ENCODE measurements around the gene MPHOSPH8.

MPHOSPH8 gene, protein sequence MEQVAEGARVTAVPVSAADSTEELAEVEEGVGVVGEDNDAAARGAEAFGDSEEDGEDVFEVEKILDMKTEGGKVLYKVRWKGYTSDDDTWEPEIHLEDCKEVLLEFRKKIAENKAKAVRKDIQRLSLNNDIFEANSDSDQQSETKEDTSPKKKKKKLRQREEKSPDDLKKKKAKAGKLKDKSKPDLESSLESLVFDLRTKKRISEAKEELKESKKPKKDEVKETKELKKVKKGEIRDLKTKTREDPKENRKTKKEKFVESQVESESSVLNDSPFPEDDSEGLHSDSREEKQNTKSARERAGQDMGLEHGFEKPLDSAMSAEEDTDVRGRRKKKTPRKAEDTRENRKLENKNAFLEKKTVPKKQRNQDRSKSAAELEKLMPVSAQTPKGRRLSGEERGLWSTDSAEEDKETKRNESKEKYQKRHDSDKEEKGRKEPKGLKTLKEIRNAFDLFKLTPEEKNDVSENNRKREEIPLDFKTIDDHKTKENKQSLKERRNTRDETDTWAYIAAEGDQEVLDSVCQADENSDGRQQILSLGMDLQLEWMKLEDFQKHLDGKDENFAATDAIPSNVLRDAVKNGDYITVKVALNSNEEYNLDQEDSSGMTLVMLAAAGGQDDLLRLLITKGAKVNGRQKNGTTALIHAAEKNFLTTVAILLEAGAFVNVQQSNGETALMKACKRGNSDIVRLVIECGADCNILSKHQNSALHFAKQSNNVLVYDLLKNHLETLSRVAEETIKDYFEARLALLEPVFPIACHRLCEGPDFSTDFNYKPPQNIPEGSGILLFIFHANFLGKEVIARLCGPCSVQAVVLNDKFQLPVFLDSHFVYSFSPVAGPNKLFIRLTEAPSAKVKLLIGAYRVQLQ

DNA sequence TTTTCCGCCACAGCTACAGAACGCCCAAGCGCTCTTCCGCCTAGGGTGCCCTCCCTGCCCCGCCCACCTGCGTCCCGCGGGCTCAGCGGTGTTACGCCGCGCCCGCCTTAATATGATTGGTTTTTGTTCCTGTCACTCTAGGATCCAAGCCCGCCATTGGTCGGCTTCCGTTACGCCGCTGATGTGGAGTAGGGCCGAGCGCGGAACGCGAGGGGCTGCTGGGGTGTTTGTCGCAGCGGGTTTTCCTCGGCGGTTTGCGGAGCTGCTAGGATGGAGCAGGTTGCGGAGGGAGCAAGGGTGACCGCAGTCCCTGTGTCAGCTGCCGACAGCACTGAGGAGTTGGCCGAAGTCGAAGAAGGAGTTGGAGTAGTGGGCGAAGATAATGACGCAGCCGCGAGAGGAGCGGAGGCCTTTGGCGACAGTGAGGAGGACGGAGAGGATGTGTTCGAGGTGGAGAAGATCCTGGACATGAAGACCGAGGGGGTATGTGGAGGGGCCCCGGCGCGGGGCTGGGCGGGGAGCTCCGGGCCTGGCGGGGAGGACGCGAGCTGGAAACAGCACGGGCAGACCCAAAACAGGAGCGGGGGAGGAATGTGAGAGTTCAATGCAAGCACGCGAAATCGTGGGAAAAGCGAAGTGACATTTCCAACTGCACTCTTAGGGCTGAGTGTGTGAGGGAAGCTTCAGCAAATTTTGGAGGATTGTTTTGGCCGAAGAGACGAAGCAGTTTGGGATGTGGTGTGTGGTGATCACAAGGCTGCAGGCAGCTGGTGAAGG, at the start of gene MPHOSPH8:
TSS of gene MPHOSPH8 (plus strand) at position 181 of the 777 bp plus-strand sequence. CDS start at position 271, 90 bp downstream.
- DNase-seq = peak; percentile 95

DNA sequence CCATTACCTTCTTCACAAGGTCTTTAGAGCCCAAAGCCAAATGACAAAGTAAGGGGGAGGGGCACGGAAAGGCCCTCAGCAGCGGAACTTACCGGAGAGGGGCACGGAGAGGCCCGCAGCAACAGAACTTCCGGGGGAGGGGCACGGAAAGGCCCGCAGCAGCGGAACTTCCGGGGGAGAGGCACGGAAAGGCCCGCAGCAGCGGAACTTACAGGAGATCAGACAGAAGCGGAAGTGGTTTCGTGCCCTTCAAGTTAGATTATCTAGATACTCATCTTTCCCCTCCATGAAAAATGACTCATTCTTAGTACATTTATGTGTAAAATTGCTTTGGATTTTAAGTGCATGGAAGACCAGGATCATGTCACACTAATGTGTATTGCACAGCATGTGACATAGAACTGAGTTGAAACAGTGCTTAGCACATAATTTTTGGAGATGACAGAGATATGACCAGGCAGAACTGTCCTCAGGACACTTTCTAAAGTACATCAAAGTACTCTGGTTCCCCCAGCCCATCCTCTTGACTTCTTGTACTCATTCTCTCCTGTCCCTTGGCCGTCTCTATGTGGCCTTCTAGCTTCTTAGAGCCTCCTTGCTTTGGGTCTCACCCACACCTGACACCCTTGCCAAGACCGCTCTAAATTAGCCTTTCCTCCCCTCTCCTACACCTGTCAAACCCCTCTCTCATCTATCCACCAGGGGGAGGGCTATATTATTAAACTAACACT, 46.4 kb upstream of the MPHOSPH8 start:
- peak; percentile 83 for DNase-seq

DNA sequence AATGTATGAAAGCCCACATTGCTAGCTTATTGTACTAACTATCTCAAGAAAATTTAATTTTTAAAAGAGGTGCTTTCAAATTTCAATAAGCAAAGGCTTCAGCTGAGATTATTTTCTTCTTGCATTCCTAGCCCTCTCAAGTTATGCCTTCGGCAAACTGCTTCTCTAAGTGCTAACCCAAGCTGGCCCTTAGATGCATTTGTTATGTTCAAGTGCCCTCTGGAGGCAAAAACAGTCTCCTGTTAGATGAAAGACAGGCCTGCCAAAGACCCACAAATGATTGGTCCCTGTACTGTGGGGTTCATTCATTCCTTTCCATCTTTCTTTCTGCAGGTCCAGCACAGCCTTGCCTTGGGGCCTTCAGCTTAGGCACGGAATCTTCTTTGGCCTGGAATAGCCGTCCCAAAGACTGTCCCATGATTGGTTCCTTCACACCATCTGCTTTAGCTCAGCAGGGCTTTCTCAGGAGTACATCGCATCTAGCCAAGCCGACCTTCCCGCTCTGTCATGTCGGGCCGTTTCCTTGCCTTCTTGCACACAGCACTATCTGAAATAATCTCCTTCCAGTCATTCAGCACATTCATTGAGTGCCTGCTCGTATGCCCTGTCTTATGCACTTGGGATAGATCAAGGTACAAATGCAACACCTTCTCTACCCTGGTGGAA, 45.7 kb upstream of the MPHOSPH8 start:
- DNase-seq = no peak

DNA sequence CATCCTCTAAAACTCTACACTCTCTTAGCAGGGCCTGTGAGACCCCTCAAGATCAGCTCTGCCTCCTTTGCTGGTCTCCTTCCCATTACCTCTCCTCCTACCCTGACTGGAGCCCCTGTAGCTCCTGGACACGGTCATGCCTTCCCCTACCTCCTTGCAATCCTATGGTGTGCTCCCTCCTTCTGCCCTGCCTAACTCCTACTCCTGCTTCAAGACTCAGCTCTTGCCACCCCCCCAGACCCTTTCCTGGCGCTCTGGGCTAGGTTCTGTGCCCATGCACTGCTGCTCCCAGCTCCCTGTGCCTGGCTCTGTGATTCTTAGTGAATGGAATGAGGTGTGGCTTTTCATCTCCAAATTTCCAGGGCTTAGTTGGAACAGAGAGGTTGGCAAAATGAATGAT, 44.1 kb upstream of the MPHOSPH8 start:
- no peak for DNase-seq

DNA sequence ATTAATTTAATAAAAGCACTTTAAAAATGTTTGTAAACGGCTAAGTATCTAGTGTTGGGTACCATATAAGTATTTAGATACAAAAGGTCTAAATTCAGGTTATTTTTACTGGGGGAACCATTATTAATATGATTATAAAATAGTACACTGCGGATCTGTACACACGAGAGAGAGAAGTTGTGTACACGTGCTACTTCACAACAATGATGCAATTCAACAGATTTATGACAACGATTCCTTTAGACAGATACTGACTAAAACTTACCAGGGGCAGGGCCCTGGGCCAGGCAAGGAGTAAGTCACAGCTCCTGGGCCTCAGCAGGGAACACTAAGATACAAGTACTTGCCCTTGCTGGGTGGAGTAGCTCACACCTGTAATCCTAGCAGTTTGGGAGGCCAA, 43.0 kb upstream of the MPHOSPH8 start:
- DNase-seq = no peak

DNA sequence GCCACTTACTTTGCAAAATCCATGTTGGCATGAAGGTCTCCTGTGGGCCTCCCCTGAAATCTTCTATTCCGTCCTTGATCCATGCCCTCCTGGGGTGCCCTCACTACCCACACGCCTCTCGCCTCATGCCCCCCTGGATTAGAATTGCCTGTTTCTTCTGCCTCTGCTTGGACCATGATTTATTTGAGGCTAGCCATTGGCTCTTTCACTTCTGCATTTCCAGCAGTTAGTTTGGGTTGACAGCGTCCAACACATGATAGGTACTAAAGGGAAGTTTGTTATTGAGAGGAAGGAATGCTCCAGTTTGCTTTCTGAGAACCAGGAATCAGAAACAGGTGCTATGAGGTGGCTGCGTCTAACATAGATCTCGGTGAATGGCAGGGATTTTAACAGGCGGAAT, 41.6 kb upstream of the MPHOSPH8 start:
- no peak for DNase-seq

DNA sequence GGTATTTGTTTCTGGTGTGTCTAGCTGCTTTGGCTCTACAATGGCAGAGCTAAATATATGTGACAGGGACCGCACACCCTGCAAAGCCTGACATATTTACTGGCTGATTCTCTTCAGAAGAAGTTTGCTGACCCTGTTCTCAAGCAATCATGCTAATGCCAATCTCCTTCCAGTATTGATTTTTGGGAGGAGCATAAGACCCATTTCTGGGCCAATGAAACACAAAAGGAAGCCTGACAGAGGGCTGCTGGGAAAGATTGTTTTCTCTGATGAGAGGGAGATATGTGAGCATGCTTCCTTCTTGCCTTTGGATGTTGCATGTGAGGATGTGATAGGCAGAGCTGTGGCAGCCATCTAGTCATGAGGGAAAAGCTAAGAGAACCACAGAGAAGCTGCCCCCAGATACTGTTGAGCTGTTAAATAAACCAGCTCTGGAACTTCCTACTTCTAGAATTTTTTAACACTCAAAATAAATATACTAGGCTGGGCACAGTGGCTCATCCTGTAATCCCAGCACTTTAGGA, 40.7 kb upstream of the MPHOSPH8 start:
- DNase-seq = no peak

DNA sequence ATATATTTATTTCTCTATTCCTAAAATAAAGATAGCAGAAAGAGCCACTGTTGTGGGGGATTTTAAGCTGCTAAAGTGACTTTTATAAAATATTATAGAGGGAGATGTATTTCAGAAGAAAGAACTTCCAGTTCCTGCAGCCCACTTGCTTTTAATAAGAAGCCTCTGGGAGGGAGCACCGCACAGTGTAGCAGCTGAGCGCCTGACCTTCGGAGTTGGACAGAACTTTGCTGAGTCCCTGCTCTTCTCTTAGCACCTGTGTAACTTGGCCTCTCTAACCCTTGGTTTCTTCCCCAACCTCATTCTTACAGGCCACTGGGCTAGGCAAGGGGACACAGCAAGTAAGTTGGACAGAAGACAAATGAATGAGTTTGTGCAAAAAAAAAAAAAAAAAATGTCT, 37.4 kb upstream of the MPHOSPH8 start:
- DNase-seq = no peak

DNA sequence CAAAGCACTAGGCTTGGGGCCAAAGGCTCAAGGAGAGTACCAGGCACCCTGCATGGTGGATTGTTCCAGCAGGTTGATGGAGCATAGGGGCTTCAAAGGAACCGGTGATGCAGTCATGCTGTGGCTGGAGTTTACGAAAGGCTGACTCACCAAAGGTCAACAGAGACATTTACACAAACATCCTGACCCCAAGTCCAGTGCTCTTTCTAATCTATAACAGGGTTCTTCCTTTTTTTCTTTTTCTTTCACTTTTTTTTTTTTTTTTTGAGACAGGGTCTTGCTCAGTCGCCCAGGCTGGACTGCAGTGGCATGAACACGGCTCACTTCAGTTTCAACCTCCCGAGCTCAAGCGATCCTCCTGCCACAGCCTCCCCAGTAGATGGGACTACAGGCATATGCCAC, 36.5 kb upstream of the MPHOSPH8 start:
- DNase-seq = no peak

DNA sequence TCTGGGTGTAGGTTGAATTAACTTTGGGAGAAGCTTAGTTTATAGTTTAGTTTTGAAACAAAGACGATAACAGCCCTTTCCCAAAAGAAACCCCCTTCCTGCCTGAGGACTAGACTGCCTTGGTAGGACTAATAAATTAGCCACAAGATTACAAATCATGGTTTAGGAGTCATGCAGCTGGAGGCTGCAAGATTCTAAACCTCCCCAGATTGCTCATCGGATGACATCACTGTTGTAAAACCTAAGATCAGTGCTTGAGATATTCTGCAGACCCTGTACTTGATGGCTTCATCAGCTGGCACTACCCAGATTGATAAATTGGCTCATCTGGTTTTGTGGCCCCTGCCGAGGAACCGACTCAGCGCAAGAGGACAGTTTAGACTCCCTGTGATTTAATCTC, 35.9 kb upstream of the MPHOSPH8 start:
- DNase-seq = no peak

DNA sequence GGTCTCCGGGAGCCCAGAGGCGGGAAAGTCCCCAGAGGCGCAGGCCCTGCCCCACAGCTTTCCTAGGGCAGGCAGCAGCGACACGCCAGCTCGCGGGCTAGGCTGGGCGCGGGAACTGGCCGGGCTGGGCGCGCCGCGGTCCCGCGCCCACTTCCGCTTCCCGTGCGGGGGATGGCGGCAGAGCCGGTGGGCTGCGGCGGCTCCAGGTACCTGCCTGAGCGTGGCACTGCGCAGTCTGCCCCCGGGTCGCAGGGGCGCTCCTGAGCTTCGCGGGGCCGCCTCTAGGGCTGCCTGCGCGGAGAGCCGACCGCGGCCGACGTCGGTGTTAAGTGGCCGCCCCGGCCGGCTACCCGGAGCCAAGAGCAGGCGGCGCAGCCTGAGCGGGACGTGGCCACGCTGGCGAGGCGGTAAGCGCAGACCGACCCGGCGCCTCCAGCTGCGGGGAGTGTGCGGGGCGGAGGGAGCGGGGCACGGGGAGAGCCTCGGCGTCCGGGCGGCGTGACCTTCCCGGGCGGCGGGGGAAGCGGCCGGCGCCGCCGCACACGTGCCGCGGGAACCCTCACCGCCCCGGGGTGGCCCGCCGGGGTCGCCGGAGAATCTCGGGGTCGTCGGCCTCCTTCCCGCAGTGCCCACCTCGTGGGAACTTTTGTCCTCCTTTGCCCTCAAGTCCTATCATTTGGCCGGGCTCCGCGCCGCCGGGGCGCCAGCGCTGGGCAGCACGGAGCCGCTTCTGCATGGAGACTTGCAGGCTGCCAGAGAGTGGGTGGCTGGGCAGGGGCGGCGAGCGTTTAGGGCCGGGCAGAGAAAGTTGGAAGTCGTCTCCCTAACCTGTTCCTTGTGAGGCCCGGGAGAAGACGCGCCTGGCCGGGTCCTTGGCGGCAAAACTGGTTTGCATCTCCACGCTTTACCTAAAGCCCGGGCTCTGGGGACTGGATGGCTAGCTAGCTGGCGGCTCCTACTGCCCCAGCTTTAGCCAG, 31.4 kb upstream of the MPHOSPH8 start:
- peak; percentile 70 for DNase-seq

DNA sequence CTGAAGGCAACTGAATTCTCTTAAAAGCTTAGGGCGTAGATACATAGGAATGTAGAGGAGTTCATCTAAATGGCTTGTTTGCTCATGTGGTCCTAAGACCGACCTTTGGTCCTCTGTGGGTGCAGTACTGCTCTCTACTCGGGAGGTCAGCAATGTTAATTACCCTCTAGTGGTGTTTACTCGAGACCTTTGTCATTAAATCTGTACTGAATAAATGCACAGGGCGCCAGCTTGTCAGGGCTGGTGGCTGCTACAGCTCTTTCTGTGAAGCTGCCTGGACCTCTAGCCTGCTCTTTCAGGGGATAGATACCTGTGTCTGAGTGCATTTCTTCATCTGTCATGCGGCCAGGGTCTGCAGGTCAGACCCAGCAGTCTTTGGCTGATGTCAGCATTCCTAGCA, 29.2 kb upstream of the MPHOSPH8 start:
- no peak for DNase-seq

DNA sequence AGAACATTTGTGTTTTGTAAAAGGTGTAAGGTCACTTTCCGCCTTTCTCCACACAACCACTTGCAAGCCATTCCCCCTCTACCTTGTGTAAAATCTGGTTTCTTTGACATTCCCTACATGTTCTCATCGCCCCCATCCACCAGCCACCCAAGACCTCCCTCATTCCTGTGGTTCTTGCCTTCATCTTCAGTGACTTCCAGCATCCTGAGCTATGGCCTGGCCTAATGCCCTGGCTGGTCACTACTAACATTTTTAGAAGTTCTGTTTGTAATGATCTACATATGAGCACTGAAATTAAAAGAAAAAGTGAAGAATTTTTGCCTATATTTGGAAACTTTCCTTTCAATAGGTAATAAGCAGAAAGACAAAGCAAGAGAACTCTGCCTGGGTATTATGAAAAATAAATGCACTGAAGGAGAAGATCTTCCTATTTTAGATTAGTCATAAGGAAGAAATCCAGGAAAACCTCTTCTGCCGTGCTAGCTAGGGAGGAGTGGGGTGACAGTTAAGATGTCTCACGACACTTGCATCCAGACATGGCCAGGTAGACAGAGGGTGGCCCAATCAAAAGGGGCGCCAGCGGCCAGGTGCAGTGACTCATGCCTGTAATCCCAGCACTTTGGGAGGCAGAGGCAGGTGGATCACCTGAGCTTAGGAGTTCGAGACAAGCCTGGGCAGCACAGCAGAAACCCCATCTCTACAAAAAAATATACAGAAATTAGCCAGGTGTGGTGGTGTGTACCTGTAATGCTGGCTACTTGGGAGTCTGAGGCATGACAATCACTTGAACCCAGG, 28.1 kb upstream of the MPHOSPH8 start:
- DNase-seq = no peak

DNA sequence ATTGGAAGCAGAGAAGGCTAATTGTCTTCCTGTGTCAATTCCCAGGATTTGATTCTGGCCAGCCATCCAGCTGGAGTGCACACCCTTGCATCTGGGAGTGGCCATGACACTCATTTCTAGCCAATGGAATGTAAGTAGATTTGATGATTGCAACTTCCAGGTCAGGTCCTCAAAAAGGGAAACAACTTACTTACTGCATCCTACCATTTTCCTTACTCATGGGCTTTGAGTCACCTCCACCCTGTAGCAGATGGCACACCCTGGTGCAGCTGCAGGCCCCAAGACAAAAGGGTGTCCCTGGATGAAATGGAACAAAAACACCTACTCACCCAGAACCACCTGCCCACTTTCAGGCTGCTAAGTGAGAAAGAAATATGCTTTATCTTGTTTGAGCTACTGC, 27.3 kb upstream of the MPHOSPH8 start:
- no peak for DNase-seq

DNA sequence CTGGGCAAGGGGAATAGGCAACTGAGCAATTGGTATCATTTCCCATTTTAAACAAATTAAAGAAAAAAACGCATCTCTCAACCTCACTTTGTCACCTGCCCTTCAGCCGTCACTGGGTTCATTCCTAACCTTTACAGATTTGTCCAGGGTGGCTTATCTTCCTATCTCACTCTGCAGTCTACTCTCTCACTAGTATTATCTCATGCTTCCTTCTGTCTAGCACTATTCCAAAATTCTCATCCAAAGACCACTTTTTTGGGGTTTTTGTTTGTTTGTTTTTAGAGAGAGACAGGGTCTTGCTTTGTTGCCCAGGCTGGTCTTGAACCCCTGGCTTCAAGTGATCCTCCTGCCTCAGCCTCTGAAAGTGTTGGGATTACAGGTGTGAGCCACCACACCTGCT, 26.7 kb upstream of the MPHOSPH8 start:
- DNase-seq = no peak

DNA sequence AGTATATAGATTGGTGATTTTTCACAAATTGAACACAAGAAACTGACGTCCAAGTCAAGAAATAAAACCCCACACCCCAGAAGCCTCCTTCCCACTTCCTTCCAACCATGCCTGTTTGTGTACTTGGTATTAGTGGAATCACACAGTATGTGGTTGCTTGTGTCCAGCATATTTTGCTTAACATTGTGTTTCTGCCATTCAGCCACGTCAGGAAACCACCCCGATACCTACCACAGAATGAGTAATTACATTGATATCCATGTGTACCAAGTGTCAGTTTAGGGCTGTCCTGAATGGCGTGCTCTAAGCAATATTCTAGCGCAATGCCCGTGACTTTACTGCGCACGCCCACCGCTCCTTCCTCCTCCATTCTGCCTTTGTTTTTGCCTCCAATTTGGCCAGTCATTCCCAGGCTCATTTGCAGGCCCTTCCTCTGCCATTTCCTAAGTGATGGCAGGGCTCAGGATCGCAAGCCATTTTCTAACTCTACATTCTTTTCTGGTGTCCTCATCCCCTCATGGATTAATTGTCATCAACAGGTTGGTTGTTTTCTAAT, 25.9 kb upstream of the MPHOSPH8 start:
- DNase-seq = no peak

DNA sequence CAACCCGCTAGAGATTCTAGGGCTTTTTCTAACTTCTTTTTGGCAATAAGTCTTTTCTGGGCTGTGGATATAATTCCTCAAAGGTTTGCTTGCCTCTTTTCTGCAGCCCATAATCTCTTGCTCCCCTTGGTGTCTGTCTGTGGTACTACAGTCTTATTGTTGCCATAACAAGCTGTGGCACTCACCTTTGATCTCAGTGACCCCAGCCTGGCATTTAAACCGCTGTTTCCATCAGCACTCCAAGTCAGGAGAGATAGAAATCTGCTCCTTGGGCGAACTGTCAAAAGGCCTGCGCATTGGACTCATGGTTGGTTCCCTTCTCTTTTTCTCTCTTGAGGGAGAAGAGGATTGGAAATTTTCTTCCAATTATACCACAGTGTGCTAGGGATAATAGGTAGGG, 14.5 kb upstream of the MPHOSPH8 start:
- DNase-seq = no peak

DNA sequence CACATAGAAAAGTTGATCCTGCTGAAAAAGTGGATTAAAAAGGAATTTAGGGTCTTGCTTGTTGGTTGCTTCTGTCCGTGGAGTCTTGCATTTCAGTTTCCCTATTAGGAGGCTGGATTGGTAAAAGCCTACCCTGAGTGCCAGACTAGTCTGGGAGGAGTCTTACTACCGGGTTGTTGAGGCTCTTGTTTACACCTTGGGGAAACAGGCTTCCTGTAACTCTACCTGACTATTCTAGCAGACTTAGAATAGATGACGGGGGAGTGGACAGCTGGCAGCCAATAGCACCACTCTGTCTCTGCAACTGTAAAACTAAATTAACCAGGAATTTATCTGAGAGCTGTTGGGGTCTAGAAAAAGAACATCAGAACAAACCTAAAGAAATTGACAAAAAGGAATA, 11.3 kb upstream of the MPHOSPH8 start:
- DNase-seq = no peak

DNA sequence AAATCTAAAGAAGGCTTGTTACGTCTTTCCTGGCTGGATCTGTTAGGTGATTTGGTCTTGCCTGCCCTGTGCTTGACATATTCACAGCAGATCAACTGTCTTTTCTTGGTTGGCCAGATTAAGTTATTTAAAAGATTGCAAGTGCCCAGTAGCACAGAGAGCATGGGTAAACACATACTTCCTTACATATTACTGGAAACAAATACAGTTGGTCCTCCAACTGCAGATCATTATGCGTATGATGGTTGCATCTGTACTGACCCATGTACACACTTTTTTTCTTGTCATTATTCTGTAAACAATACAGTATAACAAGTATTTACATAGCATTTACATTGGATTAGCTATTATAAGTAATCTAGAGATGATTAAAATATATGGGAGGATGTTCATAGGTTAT, 9.2 kb upstream of the MPHOSPH8 start:
- no peak for DNase-seq
